Epithelial cell of proximal tubule (primary cell): ENCODE data around the gene TEX13A. TPM values are rescaled to one million over a fixed set of nuclear protein-coding genes. Genes with fewer than 3 reads are reported as not detected.

Source experiments
- DNase-seq: peaks from one replicate; pipeline ENCODE4 v3.0.0-alpha.2; 2011; ENCODE audit warnings: low read depth
- H3K4me3 ChIP-seq: 2 replicates; pipeline ENCODE4 v1.5.1; 2011; ENCODE audit warnings: low read depth, mild to moderate bottlenecking, low read length
- CTCF ChIP-seq: conservative IDR thresholded peaks from 2 replicates; pipeline ENCODE4 v1.5.1; 2012; ENCODE audit warnings: low read depth, mild to moderate bottlenecking, low read length
- total RNA-seq: library from RNA; depleted of rRNA; stranded (reverse); fragments of >200 nt; gene quantifications from 2 replicates; pipeline ENCODE4 v1.2.3, GENCODE V29; 2015

TEX13A gene
- not detected in 2 replicates for total RNA-seq

- no peak for TF ChIP-seq CTCF
- DNase-seq = no peak
- no peak within 1 kb of the TSS for H3K4me3 ChIP-seq
These were observed at the start of gene TEX13A for GRCh38 chrX:105220636-105221035. Gene TEX13A (minus strand): TSS chrX:105220694. CDS start chrX:105220397, 297 bp downstream.

- no peak for DNase-seq
These were observed 48.9 kb upstream of the TEX13A start for GRCh38 chrX:105269386-105269785.

GRCh38 chrX:105267167-105267566, 46.7 kb upstream of the TEX13A start:
- no peak overlapping the region for H3K4me3 ChIP-seq
- TF ChIP-seq CTCF = no peak
- no peak for DNase-seq

More at GRCh38 chrX:105269386-105269785, 48.9 kb upstream of the TEX13A start:
- H3K4me3 ChIP-seq = no peak overlapping the region
- TF ChIP-seq CTCF = no peak

GRCh38 chrX:105266456-105266855, 46.0 kb upstream of the TEX13A start:
- no peak for TF ChIP-seq CTCF
- no peak for DNase-seq
- H3K4me3 ChIP-seq = no peak overlapping the region

- DNase-seq = no peak
- H3K4me3 ChIP-seq = no peak overlapping the region
- TF ChIP-seq CTCF = no peak
These were observed 44.6 kb upstream of the TEX13A start for GRCh38 chrX:105265093-105265492.

GRCh38 chrX:105263801-105264200, 43.3 kb upstream of the TEX13A start:
- no peak overlapping the region for H3K4me3 ChIP-seq
- no peak for TF ChIP-seq CTCF
- no peak for DNase-seq

- H3K4me3 ChIP-seq = no peak overlapping the region
- no peak for TF ChIP-seq CTCF
- DNase-seq = no peak
These were observed 42.7 kb upstream of the TEX13A start for GRCh38 chrX:105263171-105263570.
